Stimulated activated CD4-positive, alpha-beta T cell treated with anti-CD3 and anti-CD28 coated beads, Interleukin-15, amount 100 ng/mL, for 48 hours (primary cell): ENCODE measurements around the gene FAAH.

Source experiments
- DNase-seq, 2 donors: peaks; one replicate each; pipeline ENCODE4 v3.0.0-alpha.2; 2020; ENCODE audit warnings: low read depth in 2 of 2

The FAAH gene

GRCh38 chr1:46449223-46450159 is 55.4 kb downstream of the FAAH start:
- DNase-seq, result no peak

GRCh38 chr1:46450160-46450517 is 56.0 kb downstream of the FAAH start:
- DNase-seq, result no peak

- DNase-seq, result no peak
Measured at GRCh38 chr1:46451948-46452930, 58.1 kb downstream of the FAAH start.

GRCh38 chr1:46452931-46453325 is 58.8 kb downstream of the FAAH start:
- no peak for DNase-seq

- no peak for DNase-seq
Measured at GRCh38 chr1:46453449-46453848, 59.3 kb downstream of the FAAH start.

- DNase-seq, result no peak
Measured at GRCh38 chr1:46455951-46456350, 61.8 kb downstream of the FAAH start.

GRCh38 chr1:46456411-46456963 is 62.4 kb downstream of the FAAH start:
- DNase-seq, result no peak

- no peak for DNase-seq
Measured at GRCh38 chr1:46457178-46457577, 63.1 kb downstream of the FAAH start.

GRCh38 chr1:46458190-46458589 is 64.1 kb downstream of the FAAH start:
- DNase-seq, result no peak

GRCh38 chr1:46458846-46459245 is 64.7 kb downstream of the FAAH start:
- DNase-seq, result no peak

- no peak for DNase-seq
Measured at GRCh38 chr1:46459315-46459714, 65.2 kb downstream of the FAAH start.

- no peak for DNase-seq
Measured at GRCh38 chr1:46461017-46461808, 67.1 kb downstream of the FAAH start.

GRCh38 chr1:46461809-46462448 is 67.8 kb downstream of the FAAH start:
- DNase-seq, result no peak
